GM12873 (cell line): ENCODE results near the gene GFY.

Experiments used
- TF ChIP-seq, protein P1 (sequence below): IDR thresholded peaks from 2 replicates; pipeline ENCODE4 v1.5.1; 2012; ENCODE audit warnings: low read depth, mild to moderate bottlenecking, moderate library complexity, low read length, control low read depth; ENCODE audit not compliant: insufficient read depth; ENCODE audit errors: missing control alignments

The GFY gene

DNA sequence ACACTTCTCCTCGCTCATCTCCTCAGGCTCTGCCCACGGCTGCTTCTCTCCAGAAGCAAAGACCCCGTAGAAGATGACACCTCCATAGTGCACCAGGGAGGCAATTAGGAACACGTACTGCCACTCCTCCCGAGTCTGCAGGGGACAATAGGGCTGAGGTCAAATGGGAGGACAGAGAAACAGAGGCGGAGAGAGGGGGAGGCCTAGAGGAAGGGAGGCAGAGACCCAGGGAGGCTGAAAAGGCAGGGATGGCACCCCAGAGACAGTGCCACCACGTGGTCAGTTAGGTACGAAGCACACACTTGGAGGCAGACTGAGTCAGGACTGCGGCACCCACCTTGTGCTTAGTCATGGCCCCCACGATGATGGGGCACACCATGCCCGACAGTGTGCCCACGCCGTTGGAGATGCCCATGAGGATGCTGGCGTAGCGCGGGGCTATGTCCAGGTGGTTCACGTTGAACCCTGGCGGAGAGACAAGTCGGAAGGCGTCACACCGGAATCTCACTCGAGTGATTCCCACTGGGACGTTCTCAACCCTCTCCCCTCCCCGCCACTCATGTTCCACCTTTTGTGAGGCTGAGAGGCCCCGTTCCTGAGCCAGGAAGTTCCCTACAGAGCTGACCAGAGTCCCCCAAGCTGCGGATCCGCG, 5.6 kb downstream of the GFY start:
- TF ChIP-seq, protein P1, sequence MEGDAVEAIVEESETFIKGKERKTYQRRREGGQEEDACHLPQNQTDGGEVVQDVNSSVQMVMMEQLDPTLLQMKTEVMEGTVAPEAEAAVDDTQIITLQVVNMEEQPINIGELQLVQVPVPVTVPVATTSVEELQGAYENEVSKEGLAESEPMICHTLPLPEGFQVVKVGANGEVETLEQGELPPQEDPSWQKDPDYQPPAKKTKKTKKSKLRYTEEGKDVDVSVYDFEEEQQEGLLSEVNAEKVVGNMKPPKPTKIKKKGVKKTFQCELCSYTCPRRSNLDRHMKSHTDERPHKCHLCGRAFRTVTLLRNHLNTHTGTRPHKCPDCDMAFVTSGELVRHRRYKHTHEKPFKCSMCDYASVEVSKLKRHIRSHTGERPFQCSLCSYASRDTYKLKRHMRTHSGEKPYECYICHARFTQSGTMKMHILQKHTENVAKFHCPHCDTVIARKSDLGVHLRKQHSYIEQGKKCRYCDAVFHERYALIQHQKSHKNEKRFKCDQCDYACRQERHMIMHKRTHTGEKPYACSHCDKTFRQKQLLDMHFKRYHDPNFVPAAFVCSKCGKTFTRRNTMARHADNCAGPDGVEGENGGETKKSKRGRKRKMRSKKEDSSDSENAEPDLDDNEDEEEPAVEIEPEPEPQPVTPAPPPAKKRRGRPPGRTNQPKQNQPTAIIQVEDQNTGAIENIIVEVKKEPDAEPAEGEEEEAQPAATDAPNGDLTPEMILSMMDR = peak; percentile 61

DNA sequence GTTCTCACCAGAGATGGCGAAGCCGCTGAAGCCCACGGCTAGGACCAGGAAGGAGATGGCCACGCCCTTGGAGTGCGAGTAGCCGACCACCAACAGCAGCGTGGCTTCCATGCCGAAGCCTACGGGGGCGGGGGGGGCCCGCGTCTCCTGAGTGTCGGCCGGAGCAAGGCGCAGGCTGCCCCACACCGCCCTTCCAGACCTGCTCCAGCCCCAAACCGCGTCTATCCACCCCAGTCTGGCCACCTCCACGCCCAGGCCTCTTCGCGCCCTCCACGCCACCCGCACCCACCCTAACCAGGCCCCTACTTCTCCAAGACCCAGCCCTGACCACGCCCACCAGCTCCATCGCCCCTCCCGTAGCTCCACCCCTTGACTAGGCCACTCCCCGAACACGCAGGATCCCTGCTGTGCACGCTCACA, 6.2 kb downstream of the GFY start:
- TF ChIP-seq, protein P1 = no peak

DNA sequence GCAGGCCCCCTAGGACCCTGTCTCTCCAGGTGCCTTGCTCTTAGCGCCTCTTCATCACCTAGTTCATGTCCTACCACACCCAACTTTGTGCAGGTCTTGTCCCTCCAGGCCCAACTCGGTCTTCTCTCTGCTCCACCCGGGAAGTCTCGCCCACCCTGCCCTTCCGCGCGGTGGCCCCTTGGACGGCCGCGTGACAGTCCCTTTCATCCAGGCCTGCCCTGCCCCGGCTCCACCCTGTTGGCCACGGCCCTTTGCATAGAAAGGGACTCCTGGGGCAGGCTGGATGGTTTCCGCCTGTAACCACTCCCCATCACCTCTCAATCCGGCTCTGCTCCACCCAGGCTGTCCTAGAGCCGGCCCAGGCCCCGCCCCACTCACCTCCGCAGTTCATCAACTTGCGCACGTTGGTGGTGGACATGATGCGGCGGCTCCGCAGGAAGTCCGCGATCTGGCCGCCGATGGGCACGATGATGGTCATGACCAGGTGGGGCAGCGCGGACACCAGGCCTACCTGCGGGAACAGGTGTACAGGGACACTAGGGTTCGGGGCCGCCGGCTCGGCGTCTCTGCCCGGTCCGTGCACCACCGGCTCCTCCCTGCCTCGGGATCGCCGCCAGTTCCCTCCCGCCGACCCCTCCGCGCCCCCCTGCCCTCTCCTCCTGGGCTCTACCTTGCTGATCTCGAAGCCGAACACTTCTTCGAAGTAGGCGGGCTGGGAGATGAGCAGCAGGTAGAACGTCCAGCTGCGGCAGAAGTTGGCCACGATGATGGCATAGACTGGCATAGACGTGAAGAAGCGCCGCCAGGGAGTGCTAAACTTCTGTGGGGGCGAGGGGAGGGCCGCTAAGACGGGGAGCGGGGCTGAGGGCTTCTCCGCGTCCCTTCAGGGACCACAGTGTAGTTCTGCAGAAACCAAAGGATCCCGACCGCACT, 7.2 kb downstream of the GFY start:
- TF ChIP-seq, protein P1 = no peak

DNA sequence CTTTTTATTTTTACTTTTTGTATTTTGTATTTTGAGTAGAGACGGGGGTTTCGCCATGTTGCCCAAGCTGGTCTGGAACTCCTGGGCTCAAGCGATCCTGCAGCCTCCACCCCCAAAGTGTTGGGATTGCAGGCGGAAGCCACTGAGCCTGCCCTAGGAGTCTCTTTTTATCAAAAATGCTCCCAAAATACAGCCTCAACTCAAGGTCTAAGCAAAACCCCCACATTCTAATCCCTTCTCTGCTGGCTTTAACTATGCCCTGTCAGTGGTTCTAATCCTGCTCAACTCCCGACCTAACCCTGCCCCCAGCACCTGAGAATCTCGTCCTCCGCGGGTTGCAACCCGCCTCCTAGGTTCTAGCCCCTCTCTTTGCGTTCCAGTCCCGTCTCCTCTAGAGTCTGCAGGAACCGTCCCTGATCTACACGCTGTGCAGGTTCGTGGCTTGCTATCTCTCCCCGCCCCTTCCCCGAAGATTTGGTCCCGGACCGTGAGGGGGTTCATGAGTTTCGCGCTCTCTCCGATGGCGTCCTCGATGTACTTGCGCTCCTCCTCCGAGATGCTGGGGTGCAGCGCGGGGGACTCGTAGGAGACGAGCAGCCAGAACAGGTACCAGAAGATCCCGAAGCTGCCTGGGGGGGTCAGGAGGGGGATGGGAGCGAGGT, 8.2 kb downstream of the GFY start:
- TF ChIP-seq, protein P1 = no peak

DNA sequence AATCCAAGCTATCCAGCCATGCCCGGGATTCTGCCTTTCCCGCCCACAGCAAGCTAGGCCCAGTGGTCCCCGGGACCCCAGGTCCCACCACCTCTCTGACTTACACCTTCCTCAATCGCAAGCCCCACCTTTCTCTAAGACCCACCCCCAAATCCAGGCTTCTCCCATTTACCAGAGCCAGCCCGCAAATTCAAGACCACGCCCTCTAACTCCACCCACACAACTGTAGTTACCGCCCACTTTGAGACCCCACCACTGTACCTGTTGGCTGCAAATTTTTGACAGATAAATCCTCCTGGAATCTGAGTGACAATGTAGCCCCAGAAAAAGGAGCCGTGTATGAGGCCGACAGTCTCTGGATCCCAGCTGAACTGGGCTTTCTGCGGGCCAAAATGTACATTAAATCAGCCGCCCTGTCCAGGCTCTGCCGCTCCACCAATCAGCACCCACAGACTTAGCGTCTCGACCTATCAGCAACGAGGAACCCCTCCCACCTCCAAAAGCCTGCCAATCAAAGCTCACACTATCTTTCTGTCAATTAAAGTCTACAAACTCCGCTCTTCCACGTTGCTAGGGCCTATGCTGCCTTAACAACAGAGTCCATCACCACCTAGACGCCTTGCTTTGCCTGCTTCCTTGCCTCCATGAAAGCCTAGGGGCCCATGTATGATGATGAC, 9.9 kb downstream of the GFY start:
- TF ChIP-seq, protein P1 = no peak

DNA sequence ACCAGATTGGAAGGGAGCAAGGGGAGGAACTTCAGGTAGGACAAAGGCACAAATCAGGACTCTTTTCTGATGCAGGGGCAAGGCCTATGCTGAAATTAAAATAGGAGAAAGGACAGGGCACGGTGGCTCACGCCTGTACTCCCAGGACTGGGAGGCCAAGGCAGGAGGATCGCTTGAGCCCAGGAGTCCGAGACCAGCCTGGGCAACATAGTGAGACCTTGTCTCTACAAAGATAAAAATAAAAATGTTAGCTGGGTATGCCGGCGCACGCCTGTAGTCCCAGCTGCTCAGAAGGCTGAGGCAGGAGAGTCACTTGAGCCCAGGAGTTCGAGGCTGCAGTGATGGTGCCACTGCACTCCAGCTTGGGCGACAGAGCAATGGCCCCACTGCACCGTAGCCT, 10.5 kb downstream of the GFY start:
- TF ChIP-seq, protein P1 = no peak
